ENCODE measurements around the gene HPSE2. TPM values are rescaled to one million over a fixed set of nuclear protein-coding genes. Genes with fewer than 3 reads are reported as not detected.
"Not testable (repeated sequence)": the region's sequence is repeated elsewhere in the genome, so short reads cannot be mapped to it uniquely, and the experiment has no call there.

Gene HPSE2
- total RNA-seq, result 5.7 TPM

DNA sequence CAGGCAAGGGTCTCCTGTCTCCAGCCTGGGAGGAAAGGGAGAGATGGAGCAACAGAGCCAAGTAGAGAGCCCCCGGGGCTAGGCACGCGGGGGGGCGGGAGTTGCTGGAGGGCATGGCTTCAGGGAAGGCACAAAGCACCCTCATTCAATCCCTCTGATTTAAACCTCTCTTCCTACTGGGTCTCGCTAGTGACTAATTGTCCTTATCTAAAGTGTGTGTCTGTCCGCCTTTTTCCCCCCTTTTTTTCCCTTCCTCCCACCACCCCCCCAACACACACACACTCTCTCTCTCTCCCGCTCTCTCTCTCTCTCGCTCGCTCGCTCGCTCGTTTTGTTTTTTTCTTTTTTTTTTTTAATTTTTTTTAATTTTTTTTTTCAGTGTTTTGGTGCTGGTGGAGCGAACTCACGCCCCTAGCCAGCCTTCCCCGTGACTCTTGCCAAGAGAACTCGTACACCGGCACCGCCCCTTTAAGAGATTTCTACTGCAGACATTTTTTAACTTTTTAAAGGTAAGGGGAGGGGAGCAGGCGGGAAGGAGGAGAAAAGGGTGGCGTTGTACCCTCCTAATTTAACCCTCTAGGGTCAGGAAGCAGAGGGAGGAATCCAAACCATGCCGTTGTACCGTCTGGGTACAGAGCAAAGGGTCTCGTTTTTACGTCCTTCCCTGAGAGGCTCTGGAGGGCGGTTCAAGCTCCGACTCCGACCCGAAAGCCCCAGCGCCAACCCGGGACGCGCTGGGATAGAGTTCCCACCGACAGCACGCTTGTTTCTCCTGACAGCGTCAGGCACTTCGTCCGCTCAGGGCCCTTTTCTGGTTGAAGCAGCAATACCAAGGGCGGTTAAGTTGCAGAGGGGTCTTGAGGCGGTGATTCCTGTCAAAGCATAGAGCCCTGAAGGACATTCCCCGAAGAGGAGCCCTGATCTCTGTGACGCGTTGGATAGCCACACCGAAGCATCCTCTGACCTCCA lies at the start of gene HPSE2:
HPSE2 (minus strand) TSS at position 195 of the 969 bp plus-strand sequence.
- DNase-seq (ENCODE audit: low spot score), result no peak

DNA sequence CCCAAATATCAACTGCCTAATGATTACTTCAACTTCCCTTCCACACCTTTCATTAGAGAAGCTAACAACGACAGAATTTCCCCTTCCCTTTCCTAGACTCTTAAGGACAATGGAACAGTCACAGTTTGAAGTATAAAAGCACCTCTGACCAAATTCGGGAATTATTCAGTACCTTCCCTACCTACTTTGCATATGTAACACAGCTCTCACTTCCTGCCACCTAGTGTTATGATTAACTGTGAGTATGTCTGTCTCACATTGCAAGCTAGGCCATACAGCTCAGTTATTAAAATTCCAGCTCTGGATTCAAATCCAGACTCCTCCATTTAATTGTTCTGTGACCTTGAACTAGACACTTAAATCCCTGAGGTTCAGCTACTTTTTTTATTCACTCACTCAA lies 44.8 kb upstream of the HPSE2 start:
- DNase-seq (ENCODE audit: low spot score), result no peak

DNA sequence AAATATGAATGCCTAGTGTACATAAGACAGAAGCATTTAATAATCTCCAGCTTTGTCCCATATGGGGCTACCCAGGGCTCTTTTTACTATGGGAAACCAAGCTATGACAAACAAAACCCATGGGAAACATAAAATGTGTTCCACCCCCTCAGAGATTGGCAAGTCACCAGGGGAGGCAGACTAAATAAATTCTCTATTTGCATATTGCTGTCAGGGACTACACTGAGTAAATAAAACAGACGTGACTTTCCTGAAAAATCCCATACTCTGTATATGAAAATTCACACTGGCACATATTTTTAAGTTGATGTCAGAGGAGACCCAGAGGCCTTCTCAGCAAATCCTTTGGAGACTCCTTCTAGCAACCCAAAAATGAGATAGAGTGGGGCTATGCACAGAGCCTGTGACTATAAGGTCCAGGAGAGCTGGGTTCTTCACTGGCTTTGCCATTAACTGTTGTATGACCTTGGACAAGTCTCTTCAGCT lies 44.0 kb upstream of the HPSE2 start:
- no peak for DNase-seq (ENCODE audit: low spot score)

DNA sequence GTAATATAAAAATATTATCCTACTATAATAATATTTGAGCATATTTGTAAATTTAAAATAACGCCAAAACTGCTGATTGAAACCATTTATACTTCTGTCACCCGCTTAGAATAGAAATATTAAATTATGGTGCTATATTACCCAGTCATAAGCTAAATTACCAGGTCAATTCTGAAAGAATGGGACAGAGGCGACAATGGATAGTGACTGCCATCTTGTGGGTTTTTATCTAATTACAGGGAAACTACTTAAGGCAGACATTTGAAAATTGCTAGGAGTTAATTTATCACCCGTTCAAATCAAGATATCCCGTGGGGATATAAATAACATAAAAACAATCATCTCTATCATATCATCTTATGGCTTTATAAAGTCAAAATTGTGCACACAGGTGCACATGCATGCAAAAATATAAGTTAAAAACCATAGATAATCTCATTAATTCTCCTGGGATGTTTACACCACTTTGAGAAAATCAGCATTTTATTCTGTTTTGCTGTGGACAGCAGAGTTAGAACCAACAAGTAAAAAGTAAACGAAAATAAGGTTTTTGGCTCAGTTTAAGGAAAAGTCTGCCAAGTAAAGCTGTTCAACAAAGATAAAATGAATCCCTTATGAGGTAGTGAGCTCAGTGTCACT lies 41.3 kb upstream of the HPSE2 start:
- no peak for DNase-seq (ENCODE audit: low spot score)

DNA sequence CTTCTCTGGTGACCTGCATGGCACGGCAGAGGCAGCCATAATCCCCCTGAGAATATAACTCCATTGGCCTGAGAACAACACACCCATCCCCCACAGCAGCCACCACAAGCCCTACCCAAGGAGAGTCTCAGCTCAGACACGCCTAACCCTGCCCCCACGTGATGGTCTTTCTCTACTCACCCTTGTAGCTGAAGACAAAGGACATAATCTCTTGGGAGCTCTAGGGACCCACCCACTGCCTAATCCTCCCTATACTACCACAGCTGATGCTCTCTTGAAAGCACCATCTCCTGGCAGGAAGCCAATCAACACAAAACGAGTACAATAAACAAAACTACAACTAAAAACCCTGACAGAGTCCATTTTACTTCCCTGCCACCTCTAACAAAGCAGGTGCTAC lies 30.7 kb upstream of the HPSE2 start:
- DNase-seq (ENCODE audit: low spot score), result no peak

DNA sequence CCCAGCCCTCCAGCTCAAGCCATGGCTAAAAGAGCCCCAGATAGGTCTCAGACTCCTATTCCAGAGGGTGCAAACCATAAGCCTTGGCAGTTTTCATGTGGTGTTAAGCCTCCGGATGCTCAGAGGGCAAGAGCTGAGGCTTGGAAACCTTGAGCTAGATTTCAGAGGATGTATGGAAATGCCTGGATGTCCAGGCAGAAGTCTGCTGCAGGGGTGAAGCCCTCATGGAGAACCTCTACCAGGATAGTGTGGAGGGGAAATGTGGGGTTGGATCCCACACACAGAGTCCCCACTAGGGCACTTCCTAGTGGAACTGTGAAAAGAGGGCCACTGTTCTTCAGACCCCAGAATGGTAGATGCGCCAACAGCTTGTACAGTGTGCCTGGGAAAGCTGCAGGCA lies 13.2 kb upstream of the HPSE2 start:
- DNase-seq (ENCODE audit: low spot score), result no peak

DNA sequence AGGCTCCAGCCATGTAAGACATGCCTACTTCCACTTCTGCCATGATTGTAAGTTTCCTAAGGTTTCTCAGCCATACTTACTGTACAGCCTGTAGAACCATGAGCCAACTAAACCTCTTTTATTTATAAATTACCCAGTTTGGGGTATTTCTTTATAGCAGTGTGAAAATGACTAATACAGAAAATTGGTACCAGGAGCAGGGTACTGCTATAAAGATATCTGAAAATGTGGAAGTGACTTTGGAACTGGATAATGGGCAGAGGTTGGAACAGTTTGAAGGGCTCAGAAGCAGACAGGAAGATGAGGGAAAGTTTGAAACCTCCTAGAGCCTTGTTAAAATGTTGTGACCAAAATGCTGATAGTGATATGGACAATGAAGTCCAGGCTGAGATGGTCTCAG lies 12.2 kb upstream of the HPSE2 start:
- DNase-seq (ENCODE audit: low spot score), result not testable (repeated sequence)

DNA sequence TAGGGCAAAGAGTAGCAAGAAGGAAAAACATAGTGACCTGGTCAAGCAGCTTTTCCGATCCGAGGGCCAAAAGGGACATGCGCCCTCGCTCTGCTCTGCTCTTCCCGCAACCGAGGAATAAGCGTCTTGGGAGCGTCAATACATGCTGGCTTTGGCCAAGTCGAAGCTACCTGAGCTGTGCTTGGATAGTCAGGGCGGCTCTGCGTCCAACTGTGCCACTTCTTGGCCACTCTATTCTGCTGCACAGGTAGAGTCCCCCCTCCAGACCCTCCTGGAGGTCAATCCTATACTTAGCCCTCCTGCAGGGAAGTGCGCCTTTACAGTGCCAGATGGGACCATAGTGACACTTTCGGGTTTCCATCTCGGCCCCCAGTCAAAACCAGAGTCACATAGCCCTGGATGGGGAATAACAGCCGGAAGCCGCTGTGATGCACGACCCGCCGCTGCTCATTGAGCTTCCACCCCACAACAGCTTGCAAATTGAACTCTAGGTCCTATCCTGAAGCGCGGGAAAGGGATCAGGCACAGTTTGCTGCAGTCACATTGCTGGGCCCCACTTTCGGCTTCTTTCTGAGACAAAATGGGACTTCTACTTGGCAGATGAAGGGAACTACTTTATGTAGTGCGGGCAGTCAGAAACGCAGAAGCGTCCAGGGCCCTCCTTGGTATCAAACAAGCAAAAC lies 1.1 kb upstream of the HPSE2 start:
- DNase-seq (ENCODE audit: low spot score), result no peak

DNA sequence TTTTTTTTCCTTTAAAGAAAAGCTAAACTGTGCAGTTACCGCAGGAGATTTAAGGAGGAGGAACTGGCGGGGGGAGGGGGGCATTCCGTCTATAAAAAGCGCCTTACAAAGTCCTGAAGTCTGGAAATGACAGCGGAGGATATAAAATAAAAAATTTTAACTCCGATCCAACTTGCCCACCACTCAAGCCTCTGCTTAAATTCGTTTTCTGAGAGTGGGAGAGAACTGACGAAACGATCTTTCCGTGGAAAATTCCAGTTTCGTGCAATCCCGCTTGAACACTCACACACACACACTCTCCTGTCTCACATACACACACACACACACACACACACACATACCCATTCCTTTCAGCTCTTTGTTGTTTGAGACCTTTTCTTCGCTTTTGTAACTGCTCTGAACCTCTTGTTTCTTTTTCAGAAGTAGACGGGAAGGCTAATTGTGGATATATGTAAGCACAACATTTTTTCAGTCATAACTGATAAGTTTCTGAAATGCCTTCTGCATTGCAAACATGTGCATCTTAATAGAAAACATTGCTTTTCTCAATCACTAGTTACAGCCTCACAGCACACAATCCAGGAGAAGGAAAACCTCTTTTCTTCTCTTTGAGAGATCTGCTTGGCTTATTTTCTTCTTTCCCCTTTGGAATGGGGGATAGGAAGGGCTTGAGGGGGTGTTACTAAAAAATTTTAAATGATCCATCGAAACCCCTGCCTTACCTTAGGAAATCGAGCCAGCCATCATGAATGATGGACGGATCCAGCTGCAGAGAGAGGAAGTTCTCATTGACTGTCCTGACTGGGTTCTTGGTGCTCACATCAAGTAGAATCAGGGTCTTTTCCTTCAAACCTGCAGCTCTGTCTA lies 628 bp downstream of the HPSE2 start:
- no peak for DNase-seq (ENCODE audit: low spot score)

DNA sequence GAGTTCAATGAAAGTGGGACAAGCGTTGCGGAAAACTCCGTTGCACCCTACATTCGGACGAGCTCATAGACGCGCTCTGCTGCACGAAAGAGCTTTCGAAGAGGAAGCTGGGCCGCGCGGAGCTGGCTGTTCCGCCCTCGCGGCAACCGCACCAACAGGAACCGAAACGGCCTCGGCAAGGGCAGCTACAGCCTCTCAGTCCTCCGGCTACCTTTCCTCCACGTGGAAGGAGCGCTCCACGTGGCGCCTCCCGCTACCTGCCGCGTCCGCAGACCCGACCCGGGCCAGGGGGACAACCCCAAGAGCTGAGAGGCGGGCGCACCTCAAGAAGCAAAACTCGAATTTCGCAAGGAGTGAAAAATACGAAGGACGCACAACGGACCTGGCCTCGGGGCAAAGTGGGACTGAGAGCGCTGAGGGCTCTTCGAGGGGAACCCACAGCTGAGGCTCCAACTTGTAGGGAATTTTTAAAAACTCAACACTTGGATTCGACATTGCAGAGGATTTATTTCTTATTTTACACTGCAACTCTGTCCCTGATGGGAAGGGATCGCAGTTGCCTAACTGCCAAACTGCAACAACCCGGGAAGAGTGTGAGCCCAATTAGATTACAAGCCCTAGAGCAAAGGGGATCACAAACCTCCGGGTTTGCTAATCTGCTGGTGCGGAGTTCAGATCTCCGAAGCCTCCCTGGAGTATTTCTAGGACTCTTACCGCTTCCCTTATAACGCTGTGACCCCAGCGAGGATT lies 1.4 kb downstream of the HPSE2 start:
- peak; percentile 65 for DNase-seq (ENCODE audit: low spot score)

DNA sequence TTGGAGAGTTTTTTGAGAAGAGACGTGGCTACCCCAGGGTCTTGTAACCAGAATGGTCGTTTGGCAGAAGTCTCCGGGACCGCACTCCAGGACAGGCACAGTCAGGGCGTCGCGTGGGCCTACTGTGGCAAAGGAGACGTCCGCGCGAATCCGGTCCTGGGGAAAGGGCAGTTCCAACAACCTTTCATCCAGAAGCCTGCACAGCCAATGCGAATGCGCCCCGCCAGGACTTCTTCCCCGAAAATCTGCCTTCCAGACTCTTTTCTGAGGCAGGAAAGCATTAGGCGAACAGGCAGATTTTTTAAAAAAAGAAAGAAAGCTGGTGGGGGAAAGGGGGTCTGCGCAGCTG lies 2.0 kb downstream of the HPSE2 start:
- DNase-seq (ENCODE audit: low spot score), result no peak

DNA sequence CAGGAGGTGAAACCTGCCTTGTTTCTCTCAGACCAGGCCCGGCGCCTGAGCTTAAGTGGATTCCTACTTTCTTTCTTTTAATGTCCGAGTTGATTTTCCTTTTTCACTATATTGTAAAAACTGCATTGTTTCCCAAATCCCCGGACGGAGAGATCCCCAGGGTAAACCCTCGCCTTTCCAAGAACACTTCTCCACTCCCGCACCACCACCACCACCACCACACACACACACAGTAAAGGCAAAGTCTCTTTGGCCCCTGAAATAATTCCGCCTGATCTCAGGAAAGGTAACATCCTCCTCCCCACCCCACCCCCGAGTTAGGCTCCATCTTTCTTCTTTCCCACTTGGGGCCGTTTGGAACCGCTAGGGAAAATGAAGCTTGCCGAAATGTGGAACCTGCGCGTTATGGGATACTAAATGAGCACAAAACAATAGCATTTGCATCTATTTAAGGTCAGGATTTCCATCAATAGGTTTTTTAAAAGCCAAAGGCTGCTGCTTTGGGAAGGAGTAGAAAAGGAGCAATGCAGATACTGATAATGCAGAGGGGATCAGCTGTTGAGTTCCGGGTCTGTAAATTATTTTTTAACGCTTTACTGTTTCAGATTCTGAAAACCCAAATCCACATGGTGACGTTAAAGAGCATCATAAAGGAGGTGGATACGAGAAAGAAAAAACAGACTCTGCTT lies 2.5 kb downstream of the HPSE2 start:
- no peak for DNase-seq (ENCODE audit: low spot score)

DNA sequence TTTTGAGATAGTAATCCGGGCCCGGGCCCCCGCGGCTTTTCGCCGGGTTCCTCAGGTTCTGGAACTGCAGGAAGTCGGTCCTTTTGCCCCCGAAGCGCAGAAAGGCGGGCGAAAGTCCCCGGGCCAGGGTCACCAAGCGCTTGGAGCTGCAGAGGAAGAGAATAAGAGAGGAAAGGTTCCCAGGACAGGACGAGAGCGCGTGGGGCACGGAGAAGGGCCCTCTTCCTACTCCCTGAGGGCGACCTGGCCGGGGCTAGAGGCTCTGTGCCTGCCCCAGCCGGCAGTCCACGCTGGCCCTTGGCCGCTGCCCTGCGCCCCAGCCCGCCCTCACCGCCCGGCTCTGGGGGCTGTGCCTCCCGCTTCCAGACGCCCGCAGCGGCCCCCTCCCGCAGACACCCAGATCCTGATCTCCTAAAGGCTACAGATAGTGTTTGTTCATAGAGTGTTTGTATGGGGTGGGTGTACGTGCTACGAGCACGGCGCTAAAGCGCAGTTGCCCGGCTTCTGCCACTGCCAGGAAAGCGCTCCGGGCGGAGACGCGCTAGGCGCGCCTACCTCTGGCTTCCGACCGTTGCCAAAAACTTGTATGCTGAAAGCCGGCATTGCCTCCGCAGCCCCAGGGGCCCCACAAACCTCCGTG lies 3.2 kb downstream of the HPSE2 start:
- DNase-seq (ENCODE audit: low spot score), result no peak

DNA sequence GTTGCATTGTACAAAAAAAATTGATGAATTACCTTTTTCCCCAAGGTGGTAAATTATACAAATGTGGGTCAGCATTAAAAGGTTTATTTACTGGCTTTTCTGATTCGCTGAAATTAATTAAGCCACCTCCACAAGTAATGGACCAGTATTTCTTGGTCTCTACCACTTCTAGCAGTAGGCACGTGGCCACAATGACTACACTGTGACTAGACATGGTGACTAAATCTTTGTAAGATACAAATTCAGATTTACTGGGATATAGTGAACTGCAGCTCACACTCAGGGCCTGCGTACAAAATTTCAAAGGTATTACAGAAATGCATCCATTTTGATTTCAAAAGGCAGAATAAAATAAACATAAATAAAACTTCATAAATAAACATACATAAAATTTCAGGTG lies 10.9 kb downstream of the HPSE2 start:
- no peak for DNase-seq (ENCODE audit: low spot score)

DNA sequence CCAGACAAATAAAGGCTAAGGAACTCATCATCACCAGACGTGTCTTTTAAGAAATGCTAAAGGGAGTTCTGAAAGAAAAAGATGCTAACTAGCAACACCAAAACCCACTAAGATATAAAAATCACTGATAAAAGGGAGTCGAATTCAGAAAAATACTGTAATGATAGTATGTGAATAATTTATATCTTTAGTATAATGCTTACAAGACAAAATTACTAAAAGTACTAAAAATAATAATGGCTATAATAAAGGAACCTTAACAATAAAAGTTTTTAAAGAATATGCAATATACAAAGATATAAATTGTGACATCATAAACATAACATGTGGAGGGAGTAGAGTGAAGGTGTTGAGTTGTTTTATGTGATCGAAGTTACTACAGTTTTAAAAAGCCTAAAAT lies 28.3 kb downstream of the HPSE2 start:
- DNase-seq (ENCODE audit: low spot score), result no peak

DNA sequence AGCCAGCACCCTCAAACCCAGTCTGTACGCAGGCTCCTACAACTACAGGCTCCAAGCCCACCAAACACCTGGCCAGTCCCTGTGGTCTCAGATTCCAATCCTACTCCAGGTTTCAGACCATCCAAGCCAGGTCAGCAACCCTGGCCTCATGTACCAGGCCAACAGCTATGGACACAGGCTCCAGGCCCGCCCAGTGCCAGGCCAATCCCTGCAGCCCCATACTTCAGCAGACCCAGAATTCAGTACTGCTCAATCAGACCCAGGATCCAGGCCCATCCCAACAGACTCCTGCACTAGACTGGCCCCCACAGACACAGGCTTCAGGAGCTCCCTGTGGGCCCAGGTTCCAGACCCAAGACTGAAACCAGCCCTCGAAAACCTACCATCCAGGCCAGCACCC lies 32.3 kb downstream of the HPSE2 start:
- no peak for DNase-seq (ENCODE audit: low spot score)

DNA sequence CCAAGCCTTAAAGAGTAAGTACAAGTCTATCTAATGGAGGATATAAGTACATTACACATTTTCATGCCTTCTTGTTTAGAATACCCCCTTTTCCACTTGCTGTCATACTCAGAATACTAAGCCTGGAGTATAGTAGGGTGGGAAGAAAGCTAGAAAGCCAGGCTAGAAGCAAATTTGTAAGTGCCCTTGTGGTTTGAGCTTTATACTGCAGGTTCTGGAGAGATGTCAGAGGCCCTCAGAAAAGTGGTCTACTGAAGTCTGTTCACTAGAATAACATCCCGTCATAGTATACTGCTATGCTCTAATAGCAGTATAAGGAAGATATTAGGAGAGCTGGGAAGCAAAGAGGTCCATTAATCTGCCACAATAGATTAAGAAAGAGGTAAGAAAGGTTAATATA lies 62.7 kb downstream of the HPSE2 start:
- DNase-seq (ENCODE audit: low spot score), result no peak

DNA sequence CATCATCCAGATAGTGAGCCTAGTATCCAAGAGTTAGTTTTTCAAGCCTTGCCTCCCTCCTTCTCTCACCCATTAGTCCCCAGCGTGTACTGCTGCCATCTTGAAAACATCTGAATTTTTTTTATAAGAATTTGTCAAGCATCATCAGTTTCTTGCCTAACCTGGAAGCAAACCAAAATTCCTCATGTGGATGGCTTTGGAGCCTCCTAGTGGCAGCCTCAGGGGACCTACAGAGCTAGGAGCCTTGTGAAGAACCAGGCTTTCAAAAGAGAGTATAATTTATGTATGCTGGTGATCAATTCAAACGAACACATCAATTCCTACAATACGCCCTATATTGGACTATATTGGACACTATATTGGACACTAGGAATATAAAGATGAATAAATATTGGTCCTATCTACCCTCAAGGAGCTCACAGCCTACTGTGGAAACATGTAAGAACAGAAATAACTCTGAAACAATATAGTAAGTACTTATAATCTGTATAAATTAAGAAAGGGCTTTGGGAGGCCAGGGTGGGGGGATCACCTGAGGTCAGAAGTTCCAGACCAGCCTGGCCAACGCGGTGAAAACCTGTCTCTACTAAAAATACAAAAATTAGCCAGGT lies 63.4 kb downstream of the HPSE2 start:
- DNase-seq (ENCODE audit: low spot score), result peak; percentile 46

DNA sequence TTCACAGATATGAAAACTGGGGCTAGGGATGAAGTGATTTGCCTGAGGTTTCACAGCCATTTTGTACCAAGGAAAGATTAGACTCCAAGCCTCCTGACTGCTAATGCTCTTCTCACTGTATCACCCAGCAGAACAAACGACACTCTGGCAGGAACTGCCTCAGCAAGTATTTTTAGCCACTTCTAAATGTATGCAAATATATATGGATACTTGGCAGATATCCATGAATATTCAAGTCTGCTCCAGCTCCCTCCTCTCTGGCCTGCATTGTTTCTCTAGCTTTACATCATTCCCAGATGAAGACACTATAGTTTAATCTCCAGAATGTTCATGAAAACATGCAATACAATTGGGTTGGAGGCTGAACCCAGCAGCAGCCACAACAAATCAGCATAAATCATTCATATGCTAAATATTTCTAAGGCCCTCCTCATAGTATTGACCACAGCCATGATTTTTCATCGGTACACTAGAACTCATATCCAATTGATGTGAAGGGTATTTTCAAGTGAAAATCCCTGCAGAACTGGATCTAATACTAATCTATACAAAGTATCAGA lies 65.5 kb downstream of the HPSE2 start:
- no peak for DNase-seq (ENCODE audit: low spot score)
